ENCODE results near the gene IL6.

- TF ChIP-seq ELF1 (CRISPR knock-in tag; IDR thresholded peaks at IDR 0.05) = no peak
- TF ChIP-seq ZNF672 (CRISPR knock-in tag; IDR thresholded peaks at IDR 0.05) = no peak
- TF ChIP-seq CTCF (CRISPR knock-in tag; IDR thresholded peaks at IDR 0.05) = no peak
- TF ChIP-seq FOSL1 (CRISPR knock-in tag; IDR thresholded peaks at IDR 0.05; ENCODE audit: borderline replicate concordance) = no peak
- no peak for TF ChIP-seq CREB1 (IDR thresholded peaks at IDR 0.05)
- TF ChIP-seq CREB1 (CRISPR knock-in tag; IDR thresholded peaks at IDR 0.05) = no peak
- TF ChIP-seq HDAC2 (CRISPR knock-in tag; IDR thresholded peaks at IDR 0.05) = no peak
- no peak for TF ChIP-seq MEF2D (CRISPR knock-in tag; IDR thresholded peaks at IDR 0.05)
Measured at GRCh38 chr7:22762866-22763265, 35.9 kb downstream of the IL6 start.

Measured in HepG2 (cell line).